Transverse colon (tissue), 3 donors: ENCODE data around the gene PLXND1.

Source experiments
- CTCF ChIP-seq, 5 experiments: fragments of 200-600 bp in 3 of 5; fragments of 450-650 bp in 2 of 5; sonication (generic) in 3 of 5; IDR thresholded peaks; 1 replicate in 2 of 5; 2 replicates in 3 of 5; pipeline ENCODE4 v1.5.1; 2016 to 2017; ENCODE audit warnings: antibody characterized with exemption in 5 of 5, inconsistent platforms in 3 of 5, mild to moderate bottlenecking in 2 of 5, moderate library complexity in 1 of 5
- POLR2A ChIP-seq: fragments of 450-650 bp; IDR thresholded peaks from one replicate; pipeline ENCODE4 v1.6.1; 2016; ENCODE audit warnings: antibody characterized with exemption, mild to moderate bottlenecking, moderate library complexity

- TF ChIP-seq CTCF (IDR thresholded peaks at IDR 0.05): no peak
- TF ChIP-seq POLR2A: no peak
These were observed 40.6 kb downstream of the PLXND1 start for GRCh38 chr3:129565902-129566301.
